H9 (cell line): ENCODE measurements around the gene CHCHD6. TPM values are rescaled to one million over a fixed set of nuclear protein-coding genes. Genes with fewer than 3 reads are reported as not detected.

Experiments used
- DNase-seq: peaks from one replicate; pipeline ENCODE4 v3.0.0-alpha.2; 2017
- H2AFZ ChIP-seq: one replicate; pipeline ENCODE4 v1.6.1; 2013; ENCODE audit warnings: mild to moderate bottlenecking, low read length, control low read depth, moderate library complexity
- H2AK5ac ChIP-seq: 2 replicates; pipeline ENCODE4 v1.6.1; 2013; ENCODE audit warnings: low read length, control low read depth, mixed read lengths; ENCODE audit not compliant: insufficient read length
- H2BK120ac ChIP-seq: one replicate; pipeline ENCODE4 v1.6.1; 2013; ENCODE audit warnings: low read depth, mild to moderate bottlenecking, low read length, control low read depth, inconsistent platforms; ENCODE audit not compliant: poor library complexity, severe bottlenecking
- H2BK12ac ChIP-seq: 2 replicates; pipeline ENCODE4 v1.6.1; 2013; ENCODE audit warnings: low read length, control low read depth, mixed read lengths, low read depth; ENCODE audit not compliant: insufficient read length
- H2BK15ac ChIP-seq: 2 replicates; pipeline ENCODE4 v1.6.1; 2013; ENCODE audit warnings: low read depth, low read length, control low read depth
- H2BK20ac ChIP-seq: one replicate; pipeline ENCODE4 v1.6.1; 2013; ENCODE audit warnings: low read depth, mild to moderate bottlenecking, low read length, control low read depth, inconsistent platforms; ENCODE audit not compliant: poor library complexity, severe bottlenecking
- H2BK5ac ChIP-seq: 2 replicates; pipeline ENCODE4 v1.6.1; 2013; ENCODE audit warnings: low read length, control low read depth, mixed read lengths; ENCODE audit not compliant: insufficient read length
- H3K14ac ChIP-seq: 2 replicates; pipeline ENCODE4 v1.6.1; 2013; ENCODE audit warnings: low read length, control low read depth; ENCODE audit not compliant: insufficient read depth
- H3K18ac ChIP-seq: 2 replicates; pipeline ENCODE4 v1.6.1; 2013; ENCODE audit warnings: low read depth, mild to moderate bottlenecking, mixed read lengths, low read length, control low read depth; ENCODE audit not compliant: insufficient read length
- H3K23ac ChIP-seq: 2 replicates; pipeline ENCODE4 v1.6.1; 2013; ENCODE audit warnings: low read length, control low read depth, mixed read lengths, low read depth; ENCODE audit not compliant: insufficient read length
- H3K23me2 ChIP-seq: 2 replicates; pipeline ENCODE4 v1.6.1; 2013; ENCODE audit warnings: low read depth, mild to moderate bottlenecking, mixed read lengths, low read length, control low read depth; ENCODE audit not compliant: insufficient read length, poor library complexity, severe bottlenecking
- H3K27ac ChIP-seq: 2 replicates; pipeline ENCODE4 v1.5.1; 2013; ENCODE audit warnings: low read length, control low read depth, mixed read lengths, low read depth; ENCODE audit not compliant: insufficient read length
- H3K27me3 ChIP-seq: 2 replicates; pipeline ENCODE4 v1.6.1; 2013; ENCODE audit warnings: low read length, control low read depth, inconsistent platforms; ENCODE audit not compliant: insufficient read depth
- H3K4ac ChIP-seq: 2 replicates; pipeline ENCODE4 v1.6.1; 2013; ENCODE audit warnings: low read depth, mild to moderate bottlenecking, control low read depth, inconsistent platforms, low read length, moderate library complexity
- H3K4me1 ChIP-seq: 2 replicates; pipeline ENCODE4 v1.6.1; 2013; ENCODE audit warnings: low read length, control low read depth, inconsistent platforms; ENCODE audit not compliant: insufficient read depth
- H3K4me2 ChIP-seq: 2 replicates; pipeline ENCODE4 v1.6.1; 2013; ENCODE audit warnings: low read length, control low read depth, mixed read lengths; ENCODE audit not compliant: insufficient read length, insufficient read depth
- H3K56ac ChIP-seq: 2 replicates; pipeline ENCODE4 v1.6.1; 2013; ENCODE audit warnings: low read depth, mild to moderate bottlenecking, mixed read lengths, low read length, control low read depth; ENCODE audit not compliant: insufficient read length
- H3K79me1 ChIP-seq: 2 replicates; pipeline ENCODE4 v1.6.1; 2013; ENCODE audit warnings: low read depth, mild to moderate bottlenecking, moderate library complexity, low read length, control low read depth, inconsistent platforms; ENCODE audit not compliant: insufficient read depth, poor library complexity, severe bottlenecking
- H3K79me2 ChIP-seq: 2 replicates; pipeline ENCODE4 v1.6.1; 2013; ENCODE audit warnings: low read length, control low read depth, inconsistent platforms; ENCODE audit not compliant: insufficient read depth
- H3K9ac ChIP-seq: 2 replicates; pipeline ENCODE4 v1.6.1; 2013; ENCODE audit warnings: low read length, control low read depth, mixed read lengths; ENCODE audit not compliant: insufficient read length; ENCODE audit errors: extremely low read depth
- H3K9me3 ChIP-seq: one replicate; pipeline ENCODE4 v1.6.1; 2013; ENCODE audit warnings: low read depth, low read length, inconsistent platforms; ENCODE audit not compliant: control insufficient read depth
- H3T11ph ChIP-seq: one replicate; pipeline ENCODE4 v1.6.1; 2013; ENCODE audit warnings: mild to moderate bottlenecking, low read length, control low read depth, inconsistent platforms
- H4K20me1 ChIP-seq: one replicate; pipeline ENCODE4 v1.6.1; 2013; ENCODE audit not compliant: control insufficient read depth, insufficient read length, insufficient read depth
- H4K5ac ChIP-seq: 2 replicates; pipeline ENCODE4 v1.6.1; 2013; ENCODE audit warnings: low read depth, mild to moderate bottlenecking, mixed read lengths, low read length, control low read depth; ENCODE audit not compliant: insufficient read length
- H4K8ac ChIP-seq: replicated peaks from 2 replicates; pipeline ENCODE4 v1.6.1; 2013; ENCODE audit warnings: low read length, control low read depth, mixed read lengths, low read depth; ENCODE audit not compliant: insufficient read length
- H4K91ac ChIP-seq: 2 replicates; pipeline ENCODE4 v1.6.1; 2013; ENCODE audit warnings: low read depth, mild to moderate bottlenecking, moderate library complexity, mixed read lengths, low read length, control low read depth; ENCODE audit not compliant: insufficient read length
- H3K27ac Mint-ChIP-seq, 3 experiments: 2 replicates in 2 of 3; 3 replicates in 1 of 3; pipeline ENCODE4 v1.8.0; 2020 to 2021; ENCODE audit warnings: mixed read lengths in 3 of 3, mild to moderate bottlenecking in 1 of 3, moderate library complexity in 1 of 3
- H3K27me3 Mint-ChIP-seq: 2 replicates; pipeline ENCODE4 v1.8.0; 2021; ENCODE audit warnings: low read depth, mild to moderate bottlenecking, moderate library complexity, mixed read lengths
- H3K36me3 Mint-ChIP-seq, 3 experiments: 2 replicates in 2 of 3; 3 replicates in 1 of 3; pipeline ENCODE4 v1.8.0; 2020 to 2021; ENCODE audit warnings: low read depth in 3 of 3, mixed read lengths in 3 of 3; ENCODE audit not compliant: insufficient read depth in 1 of 3
- H3K4me1 Mint-ChIP-seq, 2 experiments: 2 replicates each; pipeline ENCODE4 v1.8.0; 2020; ENCODE audit warnings: mixed read lengths in 2 of 2
- H3K4me3 Mint-ChIP-seq, 2 experiments: 2 replicates in 1 of 2; 3 replicates in 1 of 2; pipeline ENCODE4 v1.8.0; 2020 to 2021; ENCODE audit warnings: mild to moderate bottlenecking in 2 of 2, mixed read lengths in 2 of 2, moderate library complexity in 1 of 2
- H3K9me3 Mint-ChIP-seq, 2 experiments: 2 replicates in 1 of 2; 3 replicates in 1 of 2; pipeline ENCODE4 v1.8.0; 2020; ENCODE audit warnings: mild to moderate bottlenecking in 2 of 2, mixed read lengths in 2 of 2, moderate library complexity in 1 of 2
- WGBS: extraction: QIAGEN DNeasy Blood & Tissue Kit; methylation state at CpG from one replicate; pipeline ENCODE4 v1.1.7; 2013; ENCODE audit warnings: missing lambda C conversion rate, low lambda C conversion rate, mixed read lengths; ENCODE audit not compliant: insufficient read length; ENCODE audit errors: extremely low coverage; 5-methylcytosine and 5-hydroxymethylcytosine counted together
- total RNA-seq: library from RNA; stranded (reverse); gene quantifications from 2 replicates; pipeline ENCODE4 v1.2.1, GENCODE V29; 2021
- TF ChIP-seq, protein P1 (sequence below): fragments of 200-600 bp; sonication (generic); conservative IDR thresholded peaks from 3 replicates; pipeline ENCODE4 v1.8.0; 2021; ENCODE audit warnings: antibody characterized with exemption, mild to moderate bottlenecking

CHCHD6 gene
- total RNA-seq, 1 experiment from 2014 or later = 34.2 TPM

DNA sequence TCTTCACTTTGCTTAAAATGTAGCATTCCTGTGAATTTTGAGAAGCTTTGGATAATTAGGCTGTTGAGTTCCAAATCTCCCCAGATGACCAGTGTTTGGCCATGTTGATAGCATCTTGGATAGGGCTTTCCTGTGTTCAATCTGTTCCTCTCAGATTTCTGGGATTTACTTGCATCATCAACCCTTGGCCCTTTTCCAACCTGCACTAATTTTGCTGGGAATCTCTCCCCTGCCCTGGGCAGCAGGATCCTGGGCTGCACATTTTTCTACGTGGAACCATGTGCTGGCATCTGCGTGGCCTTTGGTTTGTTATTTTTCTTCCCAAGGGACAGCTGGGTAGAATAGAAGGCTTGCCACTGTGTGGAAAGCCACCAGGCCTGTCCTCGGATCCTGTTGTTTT, 203.5 kb downstream of the CHCHD6 start:
- Histone ChIP-seq H3K9ac (no peak overlapping the region), H3K56ac (no peak overlapping the region), H3T11ph (no peak overlapping the region), H2BK5ac (no peak overlapping the region), H4K91ac (no peak overlapping the region), H3K27me3 (no peaks in the 10 kb centered on the region), H4K5ac (no peak overlapping the region), H2AFZ (no peak overlapping the region), H3K18ac (no peak overlapping the region), H2AK5ac (no peak overlapping the region), H2BK20ac (no peak overlapping the region), H3K14ac (no peak overlapping the region), H3K27ac (no peak overlapping the region), H3K23ac (no peak overlapping the region), H3K79me2 (no peaks in the 10 kb centered on the region), H4K20me1 (no peaks in the 10 kb centered on the region), H4K8ac (no peak overlapping the region), H3K4ac (no peak overlapping the region), H3K23me2 (no peaks in the 10 kb centered on the region), H2BK15ac (no peak overlapping the region), H2BK120ac (no peak overlapping the region), H3K9me3 (no peaks in the 10 kb centered on the region), H3K4me1 (0 out of 2 replicates have a peak, but pooled peaks cover 6% of the 10 kb centered on the region), H2BK12ac (no peak overlapping the region), H3K79me1 (no peaks in the 10 kb centered on the region), H3K4me2 (no peak overlapping the region)
- WGBS = no CpG with 5 or more reads among the region's 3 CpGs
- Mint-ChIP-seq H3K9me3 (no peaks in the 10 kb centered on the region), H3K27me3 (no peaks in the 10 kb centered on the region), H3K27ac (no peak overlapping the region), H3K4me1 (peaks cover 7 to 9% of the 10 kb centered on the region in 2 experiments), H3K36me3 (peaks cover 0 to 3% (median 0%) of the 10 kb centered on the region in 3 experiments; a peak in 1 of 7 replicates), H3K4me3 (no peak overlapping the region)
- no peak for DNase-seq
- TF ChIP-seq, protein P1, sequence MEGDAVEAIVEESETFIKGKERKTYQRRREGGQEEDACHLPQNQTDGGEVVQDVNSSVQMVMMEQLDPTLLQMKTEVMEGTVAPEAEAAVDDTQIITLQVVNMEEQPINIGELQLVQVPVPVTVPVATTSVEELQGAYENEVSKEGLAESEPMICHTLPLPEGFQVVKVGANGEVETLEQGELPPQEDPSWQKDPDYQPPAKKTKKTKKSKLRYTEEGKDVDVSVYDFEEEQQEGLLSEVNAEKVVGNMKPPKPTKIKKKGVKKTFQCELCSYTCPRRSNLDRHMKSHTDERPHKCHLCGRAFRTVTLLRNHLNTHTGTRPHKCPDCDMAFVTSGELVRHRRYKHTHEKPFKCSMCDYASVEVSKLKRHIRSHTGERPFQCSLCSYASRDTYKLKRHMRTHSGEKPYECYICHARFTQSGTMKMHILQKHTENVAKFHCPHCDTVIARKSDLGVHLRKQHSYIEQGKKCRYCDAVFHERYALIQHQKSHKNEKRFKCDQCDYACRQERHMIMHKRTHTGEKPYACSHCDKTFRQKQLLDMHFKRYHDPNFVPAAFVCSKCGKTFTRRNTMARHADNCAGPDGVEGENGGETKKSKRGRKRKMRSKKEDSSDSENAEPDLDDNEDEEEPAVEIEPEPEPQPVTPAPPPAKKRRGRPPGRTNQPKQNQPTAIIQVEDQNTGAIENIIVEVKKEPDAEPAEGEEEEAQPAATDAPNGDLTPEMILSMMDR = no peak
